ENCODE measurements around the gene TRIM14.

Gene TRIM14

DNA sequence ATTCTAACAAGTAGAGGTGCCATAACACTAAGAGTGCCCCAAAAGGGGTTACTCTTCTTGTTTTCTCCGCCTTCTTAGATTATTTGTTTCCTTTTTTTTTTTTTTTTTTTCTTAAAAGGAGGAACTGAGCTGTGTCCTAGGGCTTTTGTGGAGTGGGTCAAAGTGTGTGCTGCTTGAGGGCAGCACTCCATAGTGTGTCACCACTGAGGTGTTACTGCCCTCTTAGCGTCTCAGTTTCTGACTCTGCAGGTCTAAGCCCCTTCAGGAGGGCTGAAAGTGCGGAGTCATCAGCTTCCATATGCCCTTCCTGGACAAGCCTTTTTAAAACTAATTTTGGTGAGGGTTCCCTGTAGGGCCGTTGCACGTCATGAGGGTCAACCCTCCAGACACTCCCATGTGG lies 75.1 kb downstream of the TRIM14 start:
- no peak overlapping the region for H2BK120ac ChIP-seq (ENCODE audit: low read depth, low read length)
- no peak overlapping the region for H3K18ac ChIP-seq (ENCODE audit: low read depth in 1 of 2, low read length in 2 of 2)
- H2AFZ ChIP-seq (ENCODE audit: low read depth, low read length) = no peak overlapping the region
- H2BK5ac ChIP-seq (ENCODE audit: low read depth, low read length, poor library complexity, severe bottlenecking) = no peak overlapping the region
- no peak overlapping the region for H3K23ac ChIP-seq (ENCODE audit: low read length in 2 of 2)
- no peak overlapping the region for H3K4ac ChIP-seq (ENCODE audit: low read depth in 1 of 2, low read length in 2 of 2)
- no peak overlapping the region for H3K9ac ChIP-seq (ENCODE audit: low read length)
- no peaks in the 10 kb centered on the region for H3K79me1 ChIP-seq (replicated peaks; ENCODE audit: low read length, poor library complexity, severe bottlenecking)
- H3K4me3 ChIP-seq (ENCODE audit: insufficient read depth in 1 of 2, low read depth in 1 of 2, low read length in 2 of 2) = no peak overlapping the region
- H2BK15ac ChIP-seq (ENCODE audit: low read depth, poor library complexity, severe bottlenecking) = no peak overlapping the region
- H2BK12ac ChIP-seq (ENCODE audit: low read length in 2 of 2) = no peak overlapping the region
- WGBS = 96% methylated on average over 2 of the region's 5 CpGs
- H3K4me1 ChIP-seq (ENCODE audit: control insufficient read depth, insufficient read depth, low read depth, low read length) = peaks cover 2% of the 10 kb centered on the region
- H3K36me3 ChIP-seq (ENCODE audit: control insufficient read depth in 1 of 2, insufficient read depth in 2 of 2, low read depth in 1 of 2, low read length in 2 of 2) = no peaks in the 10 kb centered on the region
- H3K4me2 ChIP-seq (ENCODE audit: low read length, poor library complexity, severe bottlenecking) = no peak overlapping the region
- no peak overlapping the region for H3K14ac ChIP-seq (ENCODE audit: low read length in 2 of 2)
- H4K8ac ChIP-seq (ENCODE audit: low read length) = no peak overlapping the region
- H2AK5ac ChIP-seq (ENCODE audit: low read length, severe bottlenecking) = no peak overlapping the region
- DNase-seq = no peak
- H3K27ac ChIP-seq (ENCODE audit: low read length, poor library complexity, severe bottlenecking) = no peak overlapping the region
- H3K9me3 ChIP-seq (ENCODE audit: control insufficient read depth, low read length) = no peaks in the 10 kb centered on the region
- peaks cover 0 to 3% of the 10 kb centered on the region in 2 experiments for H3K27me3 ChIP-seq (ENCODE audit: control insufficient read depth in 1 of 2, insufficient read depth in 1 of 2, low read length in 2 of 2)
- H4K91ac ChIP-seq (ENCODE audit: low read length) = no peak overlapping the region

DNA sequence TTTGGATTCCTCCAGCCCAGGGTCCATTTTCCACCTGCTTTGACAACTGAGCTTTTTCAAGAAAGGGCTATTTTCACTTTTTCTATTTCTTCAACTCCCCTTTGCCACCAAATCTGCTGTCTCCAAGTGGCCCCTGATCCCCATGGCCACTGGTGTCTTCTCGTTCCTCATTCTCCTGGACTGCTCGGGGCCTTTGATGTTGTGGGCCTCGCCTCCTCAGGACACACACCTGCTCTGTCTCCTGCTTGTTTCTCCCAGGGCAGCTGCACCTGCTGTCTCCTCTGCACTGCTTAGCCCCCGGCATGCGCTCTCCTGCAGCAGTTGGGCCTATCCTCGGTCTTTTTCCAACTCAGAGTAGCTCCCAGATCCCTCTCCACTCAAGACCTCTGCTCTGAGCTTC lies 78.8 kb downstream of the TRIM14 start:
- no peak overlapping the region for H2BK5ac ChIP-seq (ENCODE audit: low read depth, low read length, poor library complexity, severe bottlenecking)
- H3K27ac ChIP-seq (ENCODE audit: low read length, poor library complexity, severe bottlenecking) = no peak overlapping the region
- no peak overlapping the region for H2BK12ac ChIP-seq (ENCODE audit: low read length in 2 of 2)
- no peak overlapping the region for H3K14ac ChIP-seq (ENCODE audit: low read length in 2 of 2)
- H4K91ac ChIP-seq (ENCODE audit: low read length) = no peak overlapping the region
- WGBS = 88% methylated on average over 6 of the region's 6 CpGs
- no peak overlapping the region for H3K23ac ChIP-seq (ENCODE audit: low read length in 2 of 2)
- H3K9me3 ChIP-seq (ENCODE audit: control insufficient read depth, low read length) = no peaks in the 10 kb centered on the region
- no peaks in the 10 kb centered on the region for H3K27me3 ChIP-seq (ENCODE audit: control insufficient read depth in 1 of 2, insufficient read depth in 1 of 2, low read length in 2 of 2)
- no peak overlapping the region for H2BK120ac ChIP-seq (ENCODE audit: low read depth, low read length)
- no peak overlapping the region for H2BK15ac ChIP-seq (ENCODE audit: low read depth, poor library complexity, severe bottlenecking)
- H3K4me1 ChIP-seq (ENCODE audit: control insufficient read depth, insufficient read depth, low read depth, low read length) = peaks cover 6% of the 10 kb centered on the region
- H3K18ac ChIP-seq (ENCODE audit: low read depth in 1 of 2, low read length in 2 of 2) = no peak overlapping the region
- H3K79me1 ChIP-seq (replicated peaks; ENCODE audit: low read length, poor library complexity, severe bottlenecking) = no peaks in the 10 kb centered on the region
- no peak overlapping the region for H3K9ac ChIP-seq (ENCODE audit: low read length)
- no peak overlapping the region for H3K4ac ChIP-seq (ENCODE audit: low read depth in 1 of 2, low read length in 2 of 2)
- H3K4me3 ChIP-seq (ENCODE audit: insufficient read depth in 1 of 2, low read depth in 1 of 2, low read length in 2 of 2) = no peak overlapping the region
- H2AK5ac ChIP-seq (ENCODE audit: low read length, severe bottlenecking) = peak overlapping the region; percentile 46
- H3K4me2 ChIP-seq (ENCODE audit: low read length, poor library complexity, severe bottlenecking) = no peak overlapping the region
- no peak overlapping the region for H2AFZ ChIP-seq (ENCODE audit: low read depth, low read length)
- no peaks in the 10 kb centered on the region for H3K36me3 ChIP-seq (ENCODE audit: control insufficient read depth in 1 of 2, insufficient read depth in 2 of 2, low read depth in 1 of 2, low read length in 2 of 2)
- DNase-seq = no peak
- no peak overlapping the region for H4K8ac ChIP-seq (ENCODE audit: low read length)

DNA sequence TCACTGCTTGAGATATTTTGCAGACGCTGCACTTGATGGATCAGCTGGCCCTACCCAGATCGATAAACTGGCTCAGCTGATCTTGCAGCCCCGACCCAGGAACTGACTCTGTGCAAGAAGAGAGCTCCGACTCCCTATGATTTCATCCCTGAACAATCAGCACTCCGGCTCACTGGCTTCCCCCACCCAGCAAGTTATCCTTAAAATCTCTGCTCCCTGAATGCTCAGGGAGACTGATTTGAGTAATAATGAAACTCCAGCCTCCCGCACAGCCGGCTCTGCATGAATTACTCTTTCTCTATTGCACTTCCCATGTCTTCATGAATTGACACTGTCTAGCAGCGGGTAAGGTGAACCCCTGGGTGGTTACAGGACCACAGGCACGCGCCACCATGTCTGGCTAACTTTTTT lies 79.4 kb downstream of the TRIM14 start:
- no peaks in the 10 kb centered on the region for H3K9me3 ChIP-seq (ENCODE audit: control insufficient read depth, low read length)
- peaks cover 9% of the 10 kb centered on the region for H3K4me1 ChIP-seq (ENCODE audit: control insufficient read depth, insufficient read depth, low read depth, low read length)
- no peak overlapping the region for H3K27ac ChIP-seq (ENCODE audit: low read length, poor library complexity, severe bottlenecking)
- no peak overlapping the region for H2BK15ac ChIP-seq (ENCODE audit: low read depth, poor library complexity, severe bottlenecking)
- no peak for DNase-seq
- no peaks in the 10 kb centered on the region for H3K79me1 ChIP-seq (replicated peaks; ENCODE audit: low read length, poor library complexity, severe bottlenecking)
- H3K4me2 ChIP-seq (ENCODE audit: low read length, poor library complexity, severe bottlenecking) = no peak overlapping the region
- WGBS = 77% methylated on average over 10 of the region's 10 CpGs
- no peak overlapping the region for H2BK12ac ChIP-seq (ENCODE audit: low read length in 2 of 2)
- H2BK5ac ChIP-seq (ENCODE audit: low read depth, low read length, poor library complexity, severe bottlenecking) = no peak overlapping the region
- H2BK120ac ChIP-seq (ENCODE audit: low read depth, low read length) = no peak overlapping the region
- no peaks in the 10 kb centered on the region for H3K36me3 ChIP-seq (ENCODE audit: control insufficient read depth in 1 of 2, insufficient read depth in 2 of 2, low read depth in 1 of 2, low read length in 2 of 2)
- H3K18ac ChIP-seq (ENCODE audit: low read depth in 1 of 2, low read length in 2 of 2) = no peak overlapping the region
- H3K23ac ChIP-seq (ENCODE audit: low read length in 2 of 2) = no peak overlapping the region
- no peak overlapping the region for H2AFZ ChIP-seq (ENCODE audit: low read depth, low read length)
- no peak overlapping the region for H3K14ac ChIP-seq (ENCODE audit: low read length in 2 of 2)
- no peaks in the 10 kb centered on the region for H3K27me3 ChIP-seq (ENCODE audit: control insufficient read depth in 1 of 2, insufficient read depth in 1 of 2, low read length in 2 of 2)
- no peak overlapping the region for H4K8ac ChIP-seq (ENCODE audit: low read length)
- no peak overlapping the region for H2AK5ac ChIP-seq (ENCODE audit: low read length, severe bottlenecking)
- H3K9ac ChIP-seq (ENCODE audit: low read length) = peak overlapping the region; percentile 53
- peak overlapping the region in 1 of 2 experiments; percentile 24 for H3K4me3 ChIP-seq (ENCODE audit: insufficient read depth in 1 of 2, low read depth in 1 of 2, low read length in 2 of 2)
- H4K91ac ChIP-seq (ENCODE audit: low read length) = no peak overlapping the region
- H3K4ac ChIP-seq (ENCODE audit: low read depth in 1 of 2, low read length in 2 of 2) = no peak overlapping the region

DNA sequence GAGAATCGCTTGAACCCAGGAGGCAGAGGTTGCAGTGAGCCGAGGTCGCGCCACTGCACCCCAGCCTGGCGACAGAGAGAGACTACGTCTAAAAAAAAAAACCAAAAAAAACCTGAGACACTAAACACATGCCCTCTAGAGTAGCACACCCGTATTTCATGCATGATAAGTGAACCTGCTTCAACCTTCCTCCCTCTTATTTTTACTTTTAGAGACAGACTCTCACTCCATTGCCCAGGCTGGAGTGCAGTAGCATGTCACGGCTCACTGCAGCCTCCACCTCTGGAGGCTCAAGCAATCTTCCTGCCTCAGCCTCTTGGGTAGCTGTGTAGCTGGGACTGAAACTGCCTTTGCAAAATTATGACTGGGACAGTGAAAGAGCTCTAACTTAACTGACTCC lies 80.1 kb downstream of the TRIM14 start:
- Histone ChIP-seq H4K91ac (ENCODE audit: low read length) (no peak overlapping the region), H3K4me1 (ENCODE audit: control insufficient read depth, insufficient read depth, low read depth, low read length) (peaks cover 10% of the 10 kb centered on the region), H2BK120ac (ENCODE audit: low read depth, low read length) (no peak overlapping the region), H3K27ac (ENCODE audit: low read length, poor library complexity, severe bottlenecking) (no peak overlapping the region), H2BK5ac (ENCODE audit: low read depth, low read length, poor library complexity, severe bottlenecking) (no peak overlapping the region), H3K4ac (ENCODE audit: low read depth in 1 of 2, low read length in 2 of 2) (no peak overlapping the region), H2AFZ (ENCODE audit: low read depth, low read length) (no peak overlapping the region), H3K23ac (ENCODE audit: low read length in 2 of 2) (no peak overlapping the region), H3K9me3 (ENCODE audit: control insufficient read depth, low read length) (no peaks in the 10 kb centered on the region), H3K27me3 (ENCODE audit: control insufficient read depth in 1 of 2, insufficient read depth in 1 of 2, low read length in 2 of 2) (no peaks in the 10 kb centered on the region), H3K79me1 (replicated peaks; ENCODE audit: low read length, poor library complexity, severe bottlenecking) (no peaks in the 10 kb centered on the region), H2AK5ac (ENCODE audit: low read length, severe bottlenecking) (no peak overlapping the region), H2BK12ac (ENCODE audit: low read length in 2 of 2) (no peak overlapping the region), H3K18ac (ENCODE audit: low read depth in 1 of 2, low read length in 2 of 2) (no peak overlapping the region), H3K36me3 (ENCODE audit: control insufficient read depth in 1 of 2, insufficient read depth in 2 of 2, low read depth in 1 of 2, low read length in 2 of 2) (no peaks in the 10 kb centered on the region), H2BK15ac (ENCODE audit: low read depth, poor library complexity, severe bottlenecking) (no peak overlapping the region), H3K4me3 (ENCODE audit: insufficient read depth in 1 of 2, low read depth in 1 of 2, low read length in 2 of 2) (peak overlapping the region in 1 of 2 experiments; percentile 24), H4K8ac (ENCODE audit: low read length) (no peak overlapping the region), H3K4me2 (ENCODE audit: low read length, poor library complexity, severe bottlenecking) (no peak overlapping the region), H3K9ac (ENCODE audit: low read length) (peak overlapping the region; percentile 53), H3K14ac (ENCODE audit: low read length in 2 of 2) (no peak overlapping the region)
- no peak for DNase-seq
- 86% methylated on average over 8 of the region's 8 CpGs for WGBS
